ENCODE data around the gene MATN1.

The MATN1 gene

DNA sequence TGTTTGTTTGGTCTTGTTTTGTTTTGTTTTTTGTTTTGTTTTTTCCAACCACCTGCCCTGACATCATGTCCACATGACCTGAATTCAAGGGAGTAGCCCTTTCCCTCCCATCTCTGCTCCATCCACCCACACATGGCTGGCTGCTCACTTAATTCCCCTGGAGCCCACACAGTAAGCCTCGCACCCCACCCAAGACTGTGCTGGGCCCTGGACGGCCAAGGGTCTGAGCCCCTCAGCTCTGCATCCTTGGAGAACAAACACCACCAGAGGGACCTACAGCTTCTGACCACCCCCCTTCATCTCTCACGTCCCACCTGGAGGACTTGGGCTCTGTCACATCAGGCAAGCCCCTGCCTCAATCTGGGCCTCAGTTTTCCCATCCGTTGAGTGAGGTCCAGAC is 39.1 kb downstream of the MATN1 start:
- Mint-ChIP-seq H3K9me3 (peaks cover 3% of the 10 kb centered on the region), H3K27me3 (peaks cover 83% of the 10 kb centered on the region)

DNA sequence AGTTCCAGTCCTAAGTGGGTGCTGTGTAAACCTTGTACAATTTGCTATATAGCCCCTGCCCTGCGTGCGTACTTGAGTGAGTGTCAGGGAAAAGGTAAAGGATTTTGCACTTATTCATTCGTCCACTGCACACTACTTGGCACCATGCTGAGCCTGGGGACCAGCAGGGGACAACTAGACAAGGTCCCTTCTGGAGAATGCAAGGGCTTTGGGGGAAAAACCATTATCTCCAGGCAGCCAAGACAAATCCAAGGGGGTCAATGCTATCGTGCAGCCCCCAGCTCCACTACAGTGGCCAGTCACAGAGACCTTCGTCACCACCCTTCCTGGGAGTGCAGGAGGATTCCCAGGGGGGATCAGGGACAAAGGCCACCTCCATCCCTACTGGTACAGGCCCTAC is 39.7 kb downstream of the MATN1 start:
- Mint-ChIP-seq H3K4me3 (no peak overlapping the region), H3K9me3 (peaks cover 3% of the 10 kb centered on the region), H3K4me1 (peaks cover 5% of the 10 kb centered on the region), H3K27ac (no peak overlapping the region), H3K36me3 (no peaks in the 10 kb centered on the region), H3K27me3 (peaks cover 83% of the 10 kb centered on the region)
- no peak for ATAC-seq

More for the DNA sequence above, 39.1 kb downstream of the MATN1 start:
- Mint-ChIP-seq H3K36me3 (no peaks in the 10 kb centered on the region), H3K4me3 (no peak overlapping the region), H3K27ac (no peak overlapping the region), H3K4me1 (peaks cover 5% of the 10 kb centered on the region)
- ATAC-seq = no peak

DNA sequence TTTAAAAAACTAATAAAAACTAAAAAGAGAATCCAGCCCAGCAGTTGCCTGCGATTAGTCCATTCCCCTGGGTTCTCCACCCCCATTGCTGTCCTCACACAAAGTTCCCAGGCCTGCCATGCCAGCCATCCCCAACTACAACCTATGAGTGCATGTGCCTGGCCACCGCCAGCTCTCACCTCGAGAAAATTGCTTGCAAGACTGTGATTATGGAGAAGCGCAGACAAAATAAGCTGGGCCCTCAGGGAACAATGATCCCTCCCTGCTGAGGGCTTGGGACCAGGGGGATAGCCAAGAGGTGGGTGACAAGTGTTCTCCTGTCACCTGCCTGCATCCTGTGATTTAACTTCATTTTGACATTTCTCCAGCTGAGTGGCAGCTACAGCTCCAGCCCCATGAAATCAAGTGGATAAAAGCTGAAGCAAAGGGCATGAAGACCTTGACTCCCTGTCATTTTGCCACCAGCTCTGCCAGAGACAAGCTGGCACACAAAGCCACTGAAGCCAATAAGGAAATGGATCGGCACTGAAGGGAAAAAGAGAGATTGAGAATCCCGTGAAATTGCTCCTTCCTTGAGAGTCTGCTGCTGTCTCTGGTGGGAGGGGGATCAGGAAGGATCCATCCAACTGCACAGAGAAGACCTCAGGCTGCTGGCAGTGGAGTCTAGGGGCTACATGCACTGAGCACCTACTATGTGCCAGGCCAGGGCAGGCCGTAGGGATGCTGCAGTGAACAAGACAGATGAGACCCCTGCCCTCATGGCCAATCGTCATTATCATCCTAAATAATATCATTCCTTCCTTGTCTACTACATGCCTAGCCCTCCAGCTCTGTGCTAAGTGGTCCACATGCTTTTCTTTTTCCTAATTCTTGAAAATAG is 40.7 kb downstream of the MATN1 start:
- Mint-ChIP-seq H3K4me1 (peaks cover 5% of the 10 kb centered on the region), H3K27ac (no peak overlapping the region), H3K27me3 (peaks cover 88% of the 10 kb centered on the region), H3K9me3 (peaks cover 3% of the 10 kb centered on the region), H3K4me3 (no peak overlapping the region), H3K36me3 (no peaks in the 10 kb centered on the region)
- no peak for ATAC-seq

DNA sequence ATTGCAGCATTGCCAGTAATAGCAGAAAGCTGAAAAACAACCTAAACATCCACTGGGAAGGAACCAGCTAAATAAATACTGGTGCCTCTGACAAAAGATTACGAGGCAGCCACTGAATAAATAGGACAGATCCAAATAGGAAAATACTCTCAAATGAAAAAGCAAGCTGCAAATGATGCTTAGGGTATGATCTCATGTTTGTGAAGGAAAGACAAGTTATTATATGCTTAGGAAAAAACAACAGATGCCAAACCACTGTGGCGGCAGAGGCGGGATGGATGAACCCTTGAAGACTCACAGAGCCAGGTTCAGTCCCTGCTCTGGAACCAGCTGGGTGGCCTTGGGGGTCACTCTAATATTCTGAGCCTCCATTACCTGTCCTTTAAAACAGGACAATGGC is 41.6 kb downstream of the MATN1 start:
- ATAC-seq = no peak
- Mint-ChIP-seq H3K4me1 (peaks cover 5% of the 10 kb centered on the region), H3K36me3 (no peaks in the 10 kb centered on the region), H3K27ac (no peak overlapping the region), H3K27me3 (peaks cover 87% of the 10 kb centered on the region), H3K4me3 (no peak overlapping the region), H3K9me3 (peaks cover 3% of the 10 kb centered on the region)

DNA sequence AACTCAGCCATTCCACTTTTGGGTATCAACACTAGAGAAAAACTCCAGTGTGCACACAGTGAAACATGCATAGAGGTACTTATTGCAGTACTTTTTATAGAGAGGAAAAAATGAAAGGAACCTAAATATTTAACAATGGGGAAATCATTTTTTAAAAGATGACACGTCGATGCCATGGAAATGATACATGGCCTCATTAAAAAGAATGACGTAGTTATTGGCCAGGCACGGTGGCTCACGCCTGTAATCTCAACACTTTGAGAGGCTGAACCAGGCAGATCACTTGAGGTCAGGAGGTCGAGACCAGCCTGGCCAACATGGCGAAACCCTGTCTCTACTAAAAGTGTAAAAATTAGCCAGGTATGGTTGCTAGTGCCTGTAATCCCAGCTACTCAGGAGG is 42.5 kb downstream of the MATN1 start:
- Mint-ChIP-seq H3K4me1 (peaks cover 5% of the 10 kb centered on the region), H3K9me3 (peaks cover 3% of the 10 kb centered on the region), H3K36me3 (no peaks in the 10 kb centered on the region), H3K27ac (no peak overlapping the region), H3K4me3 (no peak overlapping the region), H3K27me3 (peaks cover 78% of the 10 kb centered on the region)
- no peak for ATAC-seq

DNA sequence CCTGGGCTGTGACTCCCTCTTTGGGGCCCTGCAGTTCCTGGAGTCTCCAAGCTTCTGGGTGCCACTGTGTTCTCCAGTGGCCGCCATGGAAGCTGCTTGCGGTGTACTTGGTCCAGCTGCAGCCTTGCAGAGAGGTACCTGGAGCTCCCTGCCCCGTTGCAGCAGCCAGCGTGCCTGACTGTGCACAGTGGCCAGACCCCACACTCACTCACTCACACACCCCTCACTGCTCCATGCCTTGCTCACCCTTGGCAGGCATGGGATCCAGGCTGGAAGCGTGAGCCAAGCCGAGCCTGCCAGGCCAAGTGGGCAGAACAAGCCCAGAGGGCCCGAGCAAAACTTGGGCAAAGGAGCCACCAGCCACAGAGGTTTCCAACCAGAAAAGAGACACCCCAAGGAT is 43.0 kb downstream of the MATN1 start:
- H3K27ac Mint-ChIP-seq = no peak overlapping the region
- H3K27me3 Mint-ChIP-seq = peaks cover 74% of the 10 kb centered on the region
- H3K4me3 Mint-ChIP-seq = no peak overlapping the region
- H3K4me1 Mint-ChIP-seq = peaks cover 5% of the 10 kb centered on the region
- ATAC-seq = no peak
- no peaks in the 10 kb centered on the region for H3K36me3 Mint-ChIP-seq
- peaks cover 5% of the 10 kb centered on the region for H3K9me3 Mint-ChIP-seq

DNA sequence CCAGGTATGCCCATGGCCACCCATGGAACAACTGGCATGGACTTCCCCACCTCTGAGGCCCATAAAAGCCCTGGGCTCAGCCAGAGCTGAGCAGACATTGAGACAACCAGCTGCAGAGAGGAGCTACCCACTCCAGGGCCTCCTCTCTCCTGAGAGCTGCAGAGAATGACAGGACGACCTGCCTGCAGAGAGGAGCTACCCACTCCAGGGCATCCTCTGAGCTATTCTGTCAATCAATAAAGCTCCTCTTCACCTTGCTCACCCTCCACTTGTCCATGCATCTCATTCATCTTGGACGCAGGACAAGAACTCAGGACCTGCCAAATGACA is 43.4 kb downstream of the MATN1 start:
- Mint-ChIP-seq H3K9me3 (peaks cover 6% of the 10 kb centered on the region), H3K36me3 (no peaks in the 10 kb centered on the region), H3K4me1 (peaks cover 5% of the 10 kb centered on the region), H3K27ac (no peak overlapping the region), H3K27me3 (peaks cover 69% of the 10 kb centered on the region), H3K4me3 (no peak overlapping the region)
- no peak for ATAC-seq

DNA sequence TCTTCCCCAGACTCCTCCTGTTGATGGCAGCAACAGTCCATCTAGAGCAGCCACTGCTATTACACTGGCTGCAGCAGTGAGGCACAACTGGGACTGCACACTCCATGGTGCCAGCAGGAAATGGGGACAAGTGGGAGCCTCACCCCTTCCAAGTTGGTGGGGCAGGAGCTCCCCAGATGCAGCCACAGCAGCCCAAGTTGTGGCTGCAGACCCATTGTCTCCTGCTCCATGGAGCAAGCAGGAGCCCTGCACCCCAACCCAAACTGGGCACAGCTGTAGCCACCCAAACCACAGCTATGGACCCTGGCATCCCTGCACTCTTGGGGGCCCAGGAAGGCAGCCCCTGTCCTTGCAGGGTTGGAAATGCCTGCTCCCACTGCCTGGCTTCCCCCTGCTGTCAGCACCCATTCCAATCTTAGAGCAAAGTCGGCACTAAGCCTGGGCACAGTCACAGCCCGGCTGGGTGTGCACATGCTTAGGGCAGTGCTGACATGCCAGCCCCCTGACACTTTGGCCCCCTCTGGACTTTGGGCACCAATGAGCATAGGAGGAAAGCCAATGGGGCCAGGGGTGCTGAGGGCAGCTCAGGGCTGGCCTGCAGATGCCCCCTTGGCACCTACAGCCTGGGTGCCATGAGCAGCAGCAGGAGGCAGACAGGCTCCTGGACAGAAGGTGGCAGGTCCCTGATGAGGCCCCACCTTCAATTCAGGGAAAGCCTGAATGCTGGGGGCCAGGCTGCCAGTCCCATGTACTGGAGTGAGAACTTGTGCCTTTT is 44.0 kb downstream of the MATN1 start:
- Mint-ChIP-seq H3K36me3 (no peaks in the 10 kb centered on the region), H3K4me1 (peaks cover 3% of the 10 kb centered on the region), H3K27me3 (peaks cover 63% of the 10 kb centered on the region), H3K9me3 (peaks cover 6% of the 10 kb centered on the region), H3K27ac (no peak overlapping the region), H3K4me3 (no peak overlapping the region)
- no peak for ATAC-seq

DNA sequence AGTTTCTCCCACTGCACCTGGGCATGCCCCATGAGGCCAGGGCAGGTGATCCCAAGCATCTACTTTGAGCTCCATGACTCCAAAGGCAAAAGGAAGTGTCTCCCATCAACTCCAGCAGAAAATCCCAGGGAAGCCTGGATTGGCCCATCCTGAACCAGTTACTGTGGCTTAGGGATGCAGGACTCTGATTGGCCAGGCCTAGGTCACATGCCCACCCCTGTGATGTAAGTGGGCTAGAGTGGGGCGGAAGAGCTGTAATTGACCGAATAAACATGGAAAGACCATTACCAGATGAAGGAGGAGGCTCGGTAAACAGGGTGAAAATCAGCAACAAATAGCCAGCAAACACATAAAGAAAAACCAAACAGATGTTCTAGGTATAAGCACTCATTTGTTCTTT is 45.2 kb downstream of the MATN1 start:
- Mint-ChIP-seq H3K27ac (no peak overlapping the region), H3K9me3 (peaks cover 12% of the 10 kb centered on the region), H3K36me3 (peaks cover 7% of the 10 kb centered on the region), H3K27me3 (peaks cover 63% of the 10 kb centered on the region), H3K4me3 (no peak overlapping the region), H3K4me1 (no peaks in the 10 kb centered on the region)
- no peak for ATAC-seq

DNA sequence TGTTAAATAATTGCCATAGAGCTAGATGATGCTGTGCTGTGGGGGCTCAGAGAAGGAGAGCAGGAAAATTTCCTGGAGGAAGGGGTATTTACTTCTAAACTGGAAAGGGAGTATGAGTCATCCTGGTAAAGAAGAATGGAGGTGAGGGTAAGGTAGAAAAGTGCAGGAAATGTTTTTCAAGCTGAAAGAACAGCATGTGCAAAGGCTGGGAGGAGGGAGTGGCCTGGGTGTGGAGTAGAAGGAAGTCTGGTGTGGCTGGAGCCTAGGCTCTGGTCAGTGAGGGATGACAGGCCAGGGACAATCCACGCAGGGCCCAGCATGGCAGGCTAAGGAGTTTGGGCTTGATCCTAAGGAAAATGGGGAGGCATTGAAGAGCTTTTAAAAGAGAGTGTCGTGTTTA is 45.9 kb downstream of the MATN1 start:
- Mint-ChIP-seq H3K9me3 (peaks cover 13% of the 10 kb centered on the region), H3K4me1 (no peaks in the 10 kb centered on the region), H3K36me3 (peaks cover 7% of the 10 kb centered on the region), H3K4me3 (no peak overlapping the region), H3K27ac (no peak overlapping the region), H3K27me3 (peaks cover 61% of the 10 kb centered on the region)
- ATAC-seq = no peak

DNA sequence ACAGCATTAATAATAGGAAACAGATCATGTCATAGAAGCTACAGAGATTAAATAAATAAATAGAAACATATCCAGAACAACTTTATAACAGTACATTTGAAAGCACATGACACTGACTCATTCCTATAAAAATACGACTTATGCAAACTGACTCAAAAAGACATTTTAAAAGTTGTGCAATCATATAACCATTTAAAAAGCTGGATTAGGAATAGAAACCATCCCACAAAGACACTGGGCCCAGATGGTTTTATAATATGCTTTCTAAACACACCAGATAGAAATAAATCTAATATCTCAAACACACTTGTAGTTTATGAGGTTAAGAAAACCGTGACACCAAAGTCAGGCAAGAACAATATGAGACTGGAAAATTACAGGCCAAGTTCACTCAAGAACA is 47.6 kb downstream of the MATN1 start:
- Mint-ChIP-seq H3K36me3 (peaks cover 7% of the 10 kb centered on the region), H3K4me3 (no peak overlapping the region), H3K9me3 (peaks cover 14% of the 10 kb centered on the region), H3K4me1 (no peaks in the 10 kb centered on the region), H3K27me3 (peaks cover 49% of the 10 kb centered on the region), H3K27ac (no peak overlapping the region)
- ATAC-seq = no peak

DNA sequence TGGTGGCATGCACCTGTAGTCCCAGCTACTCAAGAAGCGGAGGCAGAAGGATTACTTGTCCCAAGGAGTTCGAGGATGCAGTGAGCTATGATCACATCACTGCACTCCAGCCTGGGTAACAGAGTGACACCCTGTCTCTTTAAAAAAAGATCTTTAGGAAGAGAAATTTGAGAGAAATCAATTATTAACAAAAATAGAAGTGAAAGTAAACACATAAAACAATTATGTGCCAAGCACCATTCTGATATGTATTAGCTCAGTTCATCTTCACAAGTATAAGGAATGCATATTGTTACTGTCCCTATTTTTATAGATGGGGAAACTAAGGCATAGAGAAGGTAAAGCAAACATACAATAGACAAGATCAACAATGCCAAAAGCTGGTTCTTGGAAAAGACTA is 48.1 kb downstream of the MATN1 start:
- H3K36me3 Mint-ChIP-seq = peaks cover 7% of the 10 kb centered on the region
- peaks cover 14% of the 10 kb centered on the region for H3K9me3 Mint-ChIP-seq
- peaks cover 49% of the 10 kb centered on the region for H3K27me3 Mint-ChIP-seq
- no peak overlapping the region for H3K4me3 Mint-ChIP-seq
- no peak overlapping the region for H3K27ac Mint-ChIP-seq
- H3K4me1 Mint-ChIP-seq = no peaks in the 10 kb centered on the region
- no peak for ATAC-seq

DNA sequence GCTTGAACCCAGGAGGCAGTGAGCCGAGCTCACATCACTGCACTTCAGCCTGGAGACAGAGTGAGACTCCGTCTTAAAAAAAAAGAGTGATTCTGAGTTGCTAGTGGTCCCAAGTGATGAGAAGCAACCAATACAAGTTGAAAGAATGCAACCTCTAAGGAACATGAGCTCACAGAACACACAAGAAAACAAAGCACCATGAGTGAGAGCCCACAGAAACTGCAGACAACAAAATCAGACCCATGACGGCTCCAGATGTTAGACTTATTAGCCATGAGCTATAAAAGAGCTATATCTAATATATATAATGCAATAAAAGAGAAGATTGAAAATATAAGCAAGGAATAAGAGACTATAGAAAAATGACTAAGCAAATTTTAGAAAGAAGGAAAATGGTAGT is 50.0 kb downstream of the MATN1 start:
- Mint-ChIP-seq H3K27me3 (peaks cover 55% of the 10 kb centered on the region), H3K36me3 (peaks cover 7% of the 10 kb centered on the region), H3K4me3 (no peak overlapping the region), H3K4me1 (no peaks in the 10 kb centered on the region), H3K9me3 (peaks cover 11% of the 10 kb centered on the region), H3K27ac (no peak overlapping the region)
- ATAC-seq = no peak

DNA sequence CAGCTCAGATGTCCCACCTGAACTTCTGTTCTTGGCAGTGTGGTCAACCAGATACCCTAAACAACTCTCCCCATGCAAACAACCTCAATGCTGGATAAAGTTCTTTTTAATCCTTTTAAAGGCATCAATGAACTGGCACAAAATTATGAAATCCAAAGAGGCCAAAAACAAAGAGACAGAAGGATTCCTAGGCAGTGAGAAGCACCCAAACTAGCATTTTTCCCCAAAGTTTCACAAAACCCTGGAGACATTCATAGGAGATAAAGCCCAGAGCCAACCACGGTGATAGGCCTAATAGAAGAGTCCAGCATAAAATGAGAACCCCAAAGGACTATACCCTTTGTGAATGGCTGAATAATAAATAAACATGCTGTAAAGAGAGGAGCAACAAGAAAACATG is 50.7 kb downstream of the MATN1 start:
- H3K4me3 Mint-ChIP-seq = no peak overlapping the region
- no peak overlapping the region for H3K27ac Mint-ChIP-seq
- peaks cover 48% of the 10 kb centered on the region for H3K27me3 Mint-ChIP-seq
- peaks cover 7% of the 10 kb centered on the region for H3K36me3 Mint-ChIP-seq
- H3K4me1 Mint-ChIP-seq = no peaks in the 10 kb centered on the region
- no peak for ATAC-seq
- H3K9me3 Mint-ChIP-seq = peaks cover 11% of the 10 kb centered on the region

DNA sequence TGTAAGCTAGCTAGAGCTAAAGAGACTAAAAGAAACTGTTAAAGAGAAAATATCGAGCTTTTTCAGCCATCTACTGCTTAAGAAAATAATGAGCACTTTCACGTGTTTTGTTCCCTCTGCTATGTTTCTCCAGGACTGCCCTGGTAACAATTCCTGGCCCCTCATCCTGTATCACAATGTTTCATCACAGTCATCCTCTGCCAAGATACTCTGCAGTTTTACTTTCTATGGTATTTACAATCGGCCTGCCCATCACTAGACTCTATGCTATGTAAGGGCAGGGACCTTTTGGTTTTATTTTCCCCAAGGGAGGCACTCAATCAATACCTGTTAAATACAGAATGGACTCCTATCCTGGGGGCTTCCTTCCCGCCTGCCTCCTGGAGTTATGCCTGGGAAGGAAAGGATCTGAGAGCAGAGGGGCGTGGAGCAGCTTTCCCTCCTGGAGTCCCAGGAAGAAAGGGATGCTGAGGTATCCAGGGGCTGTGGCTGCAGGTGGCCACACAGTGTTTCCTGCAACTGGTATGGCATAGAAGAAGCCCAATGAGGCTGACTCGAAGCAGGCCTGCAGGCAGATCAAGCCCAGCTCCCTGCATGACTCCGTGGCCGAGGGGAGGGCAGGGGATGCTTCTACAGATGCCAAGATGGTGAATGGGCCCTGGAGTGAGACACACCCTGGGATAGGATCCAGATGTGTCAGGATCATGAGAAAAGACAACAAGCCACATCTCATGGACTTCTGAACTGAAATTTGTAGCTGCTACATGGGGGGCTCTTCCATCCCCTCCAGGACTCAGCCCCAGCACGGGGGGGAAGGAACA is 52.9 kb downstream of the MATN1 start:
- peaks cover 9% of the 10 kb centered on the region for H3K9me3 Mint-ChIP-seq
- H3K4me3 Mint-ChIP-seq = no peak overlapping the region

More for the DNA sequence above, 52.9 kb downstream of the MATN1 start:
- H3K4me1 Mint-ChIP-seq = no peaks in the 10 kb centered on the region
- H3K27ac Mint-ChIP-seq = no peak overlapping the region
- peaks cover 7% of the 10 kb centered on the region for H3K36me3 Mint-ChIP-seq
- peaks cover 40% of the 10 kb centered on the region for H3K27me3 Mint-ChIP-seq
- ATAC-seq = no peak
